B cell (primary cell): ENCODE results near the gene RASL11A.

Experiments used
- EZH2 ChIP-seq: IDR thresholded peaks from 2 replicates; pipeline ENCODE4 v1.6.1; 2012; ENCODE audit warnings: borderline replicate concordance, low read depth, mild to moderate bottlenecking, moderate library complexity, low read length; ENCODE audit not compliant: insufficient read depth, poor library complexity, severe bottlenecking
- TF ChIP-seq, protein P1 (sequence below): fragments of 200-600 bp; IDR thresholded peaks from one replicate; pipeline ENCODE4 v1.8.0; 2022; ENCODE audit warnings: antibody characterized with exemption, mild to moderate bottlenecking

DNA sequence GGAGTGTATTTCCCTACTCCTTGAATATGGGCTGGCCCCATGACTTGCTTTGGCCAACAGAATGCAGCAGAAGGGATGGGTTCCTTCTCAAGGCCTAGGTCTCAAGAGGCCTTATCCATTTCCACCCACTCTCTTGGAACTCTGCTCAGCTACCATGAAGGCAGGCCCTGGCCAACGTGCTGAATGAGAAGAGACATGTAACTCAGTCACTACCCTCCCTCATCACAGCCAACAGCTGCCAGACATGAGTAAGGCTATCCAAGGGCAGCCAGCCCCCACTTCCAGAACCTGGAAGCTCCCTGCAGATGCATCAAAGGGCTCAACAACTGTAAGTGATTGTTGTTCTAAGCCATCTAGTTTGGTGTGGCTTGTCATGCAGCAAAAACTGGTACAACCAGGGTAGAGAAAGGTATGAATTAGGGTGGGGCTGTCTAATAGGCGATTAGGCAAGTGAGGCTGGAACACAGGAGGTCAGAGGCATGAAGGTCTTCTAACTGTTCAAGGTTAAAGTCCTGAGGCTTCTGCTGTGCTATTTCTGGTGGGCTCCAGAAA, 1.4 kb upstream of the RASL11A start:
- TF ChIP-seq, protein P1, sequence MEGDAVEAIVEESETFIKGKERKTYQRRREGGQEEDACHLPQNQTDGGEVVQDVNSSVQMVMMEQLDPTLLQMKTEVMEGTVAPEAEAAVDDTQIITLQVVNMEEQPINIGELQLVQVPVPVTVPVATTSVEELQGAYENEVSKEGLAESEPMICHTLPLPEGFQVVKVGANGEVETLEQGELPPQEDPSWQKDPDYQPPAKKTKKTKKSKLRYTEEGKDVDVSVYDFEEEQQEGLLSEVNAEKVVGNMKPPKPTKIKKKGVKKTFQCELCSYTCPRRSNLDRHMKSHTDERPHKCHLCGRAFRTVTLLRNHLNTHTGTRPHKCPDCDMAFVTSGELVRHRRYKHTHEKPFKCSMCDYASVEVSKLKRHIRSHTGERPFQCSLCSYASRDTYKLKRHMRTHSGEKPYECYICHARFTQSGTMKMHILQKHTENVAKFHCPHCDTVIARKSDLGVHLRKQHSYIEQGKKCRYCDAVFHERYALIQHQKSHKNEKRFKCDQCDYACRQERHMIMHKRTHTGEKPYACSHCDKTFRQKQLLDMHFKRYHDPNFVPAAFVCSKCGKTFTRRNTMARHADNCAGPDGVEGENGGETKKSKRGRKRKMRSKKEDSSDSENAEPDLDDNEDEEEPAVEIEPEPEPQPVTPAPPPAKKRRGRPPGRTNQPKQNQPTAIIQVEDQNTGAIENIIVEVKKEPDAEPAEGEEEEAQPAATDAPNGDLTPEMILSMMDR, result no peak
- no peak for TF ChIP-seq EZH2
